SU-DHL-6 (cell line): ENCODE results near the gene PIP5K1B.

Experiments
- H2AFZ ChIP-seq: fragments of 200-600 bp; sonication (generic); 2 replicates; pipeline ENCODE4 v1.6.1; 2014; ENCODE audit warnings: low read depth, mild to moderate bottlenecking, moderate library complexity, mixed read lengths, antibody characterized with exemption, low read length; ENCODE audit not compliant: severe bottlenecking
- H3F3A ChIP-seq: fragments of 200-600 bp; shearing (Covaris generic); 2 replicates; pipeline ENCODE4 v1.6.0; 2016; ENCODE audit warnings: antibody characterized with exemption, mild to moderate bottlenecking; ENCODE audit not compliant: insufficient read depth
- H3K27ac ChIP-seq: fragments of 200-600 bp; sonication (generic); 2 replicates; pipeline ENCODE4 v1.5.1; 2016; ENCODE audit warnings: low read depth, mild to moderate bottlenecking, low read length, moderate library complexity, mixed read lengths
- H3K27me3 ChIP-seq: fragments of 200-600 bp; sonication (generic), shearing (Covaris generic); 2 replicates; pipeline ENCODE4 v1.6.0; 2014; ENCODE audit warnings: mild to moderate bottlenecking, low read length
- H3K36me3 ChIP-seq: fragments of 200-600 bp; sonication (generic); 2 replicates; pipeline ENCODE4 v1.6.1; 2014; ENCODE audit warnings: mild to moderate bottlenecking, low read length, mixed read lengths
- H3K4me2 ChIP-seq: fragments of 300-600, 200-600 bp; shearing (Covaris generic), sonication (generic); 2 replicates; pipeline ENCODE4 v1.6.0; 2014; ENCODE audit warnings: low read length, low read depth, mild to moderate bottlenecking; ENCODE audit not compliant: poor library complexity, severe bottlenecking
- H3K4me3 ChIP-seq: fragments of 200-600 bp; sonication (generic); 2 replicates; pipeline ENCODE4 v1.5.1; 2014; ENCODE audit warnings: antibody characterized with exemption, low read length, mild to moderate bottlenecking, mixed read lengths; ENCODE audit not compliant: insufficient read depth, poor library complexity, severe bottlenecking
- H3K79me2 ChIP-seq: fragments of 200-600 bp; sonication (generic); 2 replicates; pipeline ENCODE4 v1.6.1; 2014; ENCODE audit warnings: mild to moderate bottlenecking, low read length, moderate library complexity; ENCODE audit not compliant: insufficient read depth
- H3K9ac ChIP-seq: fragments of 200-600 bp; sonication (generic); 2 replicates; pipeline ENCODE4 v1.7.0; 2014; ENCODE audit warnings: mild to moderate bottlenecking, low read length
- H3K9me2 ChIP-seq: fragments of 200-600 bp; sonication (generic); replicated peaks from 2 replicates; pipeline ENCODE4 v1.6.1; 2014; ENCODE audit warnings: low read length; ENCODE audit not compliant: insufficient read depth
- H3K9me3 ChIP-seq: fragments of 200-600 bp; sonication (generic); 2 replicates; pipeline ENCODE4 v1.6.1; 2014; ENCODE audit warnings: low read length, mixed read lengths; ENCODE audit not compliant: insufficient read depth
- H4K20me1 ChIP-seq: fragments of 200-600 bp; sonication (generic); 2 replicates; pipeline ENCODE4 v1.6.1; 2014; ENCODE audit warnings: low read depth, mild to moderate bottlenecking, antibody characterized with exemption, low read length, moderate library complexity, mixed read lengths
- EZH2phosphoT487 ChIP-seq: fragments of 200-600 bp; sonication (generic), shearing (Covaris generic); conservative IDR thresholded peaks from 2 replicates; pipeline ENCODE4 v1.6.1; 2018; ENCODE audit warnings: mild to moderate bottlenecking, antibody characterized with exemption, low read length, moderate library complexity, mixed read lengths
- TF ChIP-seq, protein P1 (sequence below): fragments of 200-600 bp; sonication (generic); IDR thresholded peaks from one replicate; pipeline ENCODE4 v1.5.1; 2017; ENCODE audit warnings: antibody characterized with exemption, mild to moderate bottlenecking, low read length, moderate library complexity; ENCODE audit not compliant: insufficient read depth, poor library complexity, severe bottlenecking

Gene PIP5K1B

DNA sequence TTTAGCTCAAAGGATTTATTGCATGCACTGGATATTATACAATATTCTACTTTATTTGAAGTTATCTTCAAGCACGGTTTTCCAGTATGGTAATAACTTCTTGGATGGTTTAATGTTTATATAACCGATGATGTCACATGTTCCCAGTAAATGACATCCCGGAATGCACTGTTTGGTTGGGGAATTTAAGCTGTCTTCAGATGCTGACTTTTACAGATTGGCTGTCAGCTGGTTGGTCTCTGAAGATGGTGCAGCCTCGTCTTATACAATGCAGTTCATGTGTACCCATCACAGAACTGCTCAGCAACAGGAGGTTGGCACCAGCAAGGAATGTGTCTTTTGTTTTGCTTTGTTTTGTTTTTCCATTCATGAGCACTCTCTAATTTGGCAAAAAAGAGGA, 165.0 kb downstream of the PIP5K1B start:
- no peak overlapping the region for H3K4me2 ChIP-seq
- H3K79me2 ChIP-seq: no peaks in the 10 kb centered on the region
- H3F3A ChIP-seq: no peaks in the 10 kb centered on the region
- H3K27ac ChIP-seq: no peak overlapping the region
- no peaks in the 10 kb centered on the region for H4K20me1 ChIP-seq
- H3K9ac ChIP-seq: no peak overlapping the region
- TF ChIP-seq, protein P1, sequence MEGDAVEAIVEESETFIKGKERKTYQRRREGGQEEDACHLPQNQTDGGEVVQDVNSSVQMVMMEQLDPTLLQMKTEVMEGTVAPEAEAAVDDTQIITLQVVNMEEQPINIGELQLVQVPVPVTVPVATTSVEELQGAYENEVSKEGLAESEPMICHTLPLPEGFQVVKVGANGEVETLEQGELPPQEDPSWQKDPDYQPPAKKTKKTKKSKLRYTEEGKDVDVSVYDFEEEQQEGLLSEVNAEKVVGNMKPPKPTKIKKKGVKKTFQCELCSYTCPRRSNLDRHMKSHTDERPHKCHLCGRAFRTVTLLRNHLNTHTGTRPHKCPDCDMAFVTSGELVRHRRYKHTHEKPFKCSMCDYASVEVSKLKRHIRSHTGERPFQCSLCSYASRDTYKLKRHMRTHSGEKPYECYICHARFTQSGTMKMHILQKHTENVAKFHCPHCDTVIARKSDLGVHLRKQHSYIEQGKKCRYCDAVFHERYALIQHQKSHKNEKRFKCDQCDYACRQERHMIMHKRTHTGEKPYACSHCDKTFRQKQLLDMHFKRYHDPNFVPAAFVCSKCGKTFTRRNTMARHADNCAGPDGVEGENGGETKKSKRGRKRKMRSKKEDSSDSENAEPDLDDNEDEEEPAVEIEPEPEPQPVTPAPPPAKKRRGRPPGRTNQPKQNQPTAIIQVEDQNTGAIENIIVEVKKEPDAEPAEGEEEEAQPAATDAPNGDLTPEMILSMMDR: no peak
- no peaks in the 10 kb centered on the region for H3K27me3 ChIP-seq
- no peak overlapping the region for H3K4me3 ChIP-seq
- H3K9me2 ChIP-seq: no peaks in the 10 kb centered on the region
- H3K9me3 ChIP-seq: no peaks in the 10 kb centered on the region
- no peaks in the 10 kb centered on the region for H3K36me3 ChIP-seq
- no peak overlapping the region for H2AFZ ChIP-seq

DNA sequence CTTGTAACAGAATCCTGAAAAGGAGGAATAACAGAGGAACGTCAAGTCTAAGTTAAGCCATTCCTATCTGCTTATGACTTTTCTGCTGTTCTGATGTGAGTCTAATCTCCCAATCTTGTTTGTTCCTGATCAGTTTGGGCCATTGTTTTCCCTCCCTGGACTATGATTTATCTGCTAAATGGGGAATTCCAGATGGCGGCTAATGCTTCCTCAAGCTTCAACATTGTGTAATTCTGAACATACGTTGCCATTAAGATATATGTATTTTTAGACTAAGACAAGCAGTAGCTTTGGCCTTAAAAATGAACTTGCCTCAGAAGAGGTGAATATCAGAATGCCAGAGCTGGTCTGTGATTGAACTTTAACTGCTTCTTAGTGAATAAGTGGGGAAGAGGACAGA, 166.2 kb downstream of the PIP5K1B start:
- no peaks in the 10 kb centered on the region for H3K27me3 ChIP-seq
- H3K4me3 ChIP-seq: no peak overlapping the region
- H3K79me2 ChIP-seq: no peaks in the 10 kb centered on the region
- TF ChIP-seq EZH2phosphoT487: no peak
- TF ChIP-seq, protein P1: no peak
- H3F3A ChIP-seq: no peaks in the 10 kb centered on the region
- H3K27ac ChIP-seq: no peak overlapping the region
- no peaks in the 10 kb centered on the region for H4K20me1 ChIP-seq
- H3K9me3 ChIP-seq: no peaks in the 10 kb centered on the region
- H3K4me2 ChIP-seq: no peak overlapping the region
- no peaks in the 10 kb centered on the region for H3K9me2 ChIP-seq
- no peaks in the 10 kb centered on the region for H3K36me3 ChIP-seq
- no peak overlapping the region for H3K9ac ChIP-seq
- H2AFZ ChIP-seq: no peak overlapping the region

DNA sequence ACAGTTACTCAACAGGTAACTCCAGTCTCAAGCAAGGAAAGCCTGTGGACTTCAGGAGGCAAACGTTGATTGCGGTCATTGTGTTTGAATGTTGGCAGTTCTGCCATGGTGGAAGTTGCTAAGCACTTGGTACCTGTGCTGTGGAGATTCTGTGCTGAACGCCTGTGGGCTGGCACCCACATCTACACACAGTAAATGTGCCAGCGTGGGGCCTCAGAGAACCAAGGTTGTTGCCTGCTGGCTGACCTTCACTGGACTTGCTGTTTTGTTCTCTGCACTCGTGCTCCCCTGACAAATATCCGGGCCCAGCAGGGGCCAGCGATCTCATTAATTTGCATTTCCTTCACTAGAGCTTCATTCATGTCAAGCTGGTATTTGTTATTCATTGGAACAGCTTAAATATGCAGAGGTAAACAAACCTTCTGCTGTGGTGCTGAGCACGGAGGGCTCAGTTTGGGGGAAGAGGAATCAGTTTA, 167.0 kb downstream of the PIP5K1B start:
- H3K9me2 ChIP-seq: no peaks in the 10 kb centered on the region
- no peak overlapping the region for H3K4me2 ChIP-seq
- no peaks in the 10 kb centered on the region for H3K79me2 ChIP-seq
- H4K20me1 ChIP-seq: no peaks in the 10 kb centered on the region
- no peak overlapping the region for H3K9ac ChIP-seq
- H3K27me3 ChIP-seq: no peaks in the 10 kb centered on the region
- TF ChIP-seq, protein P1: no peak
- no peak for TF ChIP-seq EZH2phosphoT487
- no peaks in the 10 kb centered on the region for H3K36me3 ChIP-seq
- H2AFZ ChIP-seq: no peak overlapping the region
- H3K9me3 ChIP-seq: no peaks in the 10 kb centered on the region
- H3F3A ChIP-seq: no peaks in the 10 kb centered on the region
- no peak overlapping the region for H3K27ac ChIP-seq
- no peak overlapping the region for H3K4me3 ChIP-seq

DNA sequence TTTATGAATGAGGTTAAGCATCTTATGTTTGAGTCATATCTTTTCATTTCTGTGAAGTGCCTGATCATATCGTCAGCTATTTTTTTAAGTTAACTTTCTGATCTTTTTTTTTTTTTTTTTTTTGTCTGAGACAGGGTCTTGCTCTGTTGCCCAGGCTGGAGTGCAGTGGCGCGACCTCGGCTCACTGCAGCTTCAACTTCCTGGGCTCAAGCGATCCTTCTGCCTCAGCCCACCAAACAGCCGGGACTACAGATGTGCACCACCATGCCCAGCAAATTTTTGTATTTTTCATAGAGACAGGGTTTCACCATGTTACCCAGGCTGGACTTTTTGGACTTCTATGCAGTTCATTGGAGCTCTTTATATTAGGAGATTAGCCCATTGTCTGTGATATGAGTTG, 168.1 kb downstream of the PIP5K1B start:
- no peak overlapping the region for H3K4me3 ChIP-seq
- H3K36me3 ChIP-seq: no peaks in the 10 kb centered on the region
- H2AFZ ChIP-seq: no peak overlapping the region
- H3K79me2 ChIP-seq: no peaks in the 10 kb centered on the region
- H3K9ac ChIP-seq: no peak overlapping the region
- H3K4me2 ChIP-seq: no peak overlapping the region
- no peak overlapping the region for H3K27ac ChIP-seq
- TF ChIP-seq, protein P1: no peak
- TF ChIP-seq EZH2phosphoT487: no peak
- no peaks in the 10 kb centered on the region for H3K9me3 ChIP-seq
- H3K27me3 ChIP-seq: no peaks in the 10 kb centered on the region
- H3F3A ChIP-seq: no peaks in the 10 kb centered on the region
- H4K20me1 ChIP-seq: no peaks in the 10 kb centered on the region
- no peaks in the 10 kb centered on the region for H3K9me2 ChIP-seq
